SK-N-SH treated with all-trans-retinoic acid at 6 μM for 48 hours (cell line): ENCODE measurements around the gene EMX1.

Experiments used
- ZNF8 ChIP-seq: fragments of 450-650 bp; formaldehyde crosslinking; IDR thresholded peaks from 2 replicates; pipeline ENCODE4 v1.5.0; 2020; ENCODE audit warnings: mild to moderate bottlenecking, moderate library complexity
- TF ChIP-seq, protein P1 (sequence below): fragments of 250-450 bp; sonication (Bioruptor Pico); IDR thresholded peaks from 2 replicates; pipeline ENCODE4 v1.8.0; 2020; ENCODE audit warnings: mild to moderate bottlenecking, moderate library complexity, borderline replicate concordance

DNA sequence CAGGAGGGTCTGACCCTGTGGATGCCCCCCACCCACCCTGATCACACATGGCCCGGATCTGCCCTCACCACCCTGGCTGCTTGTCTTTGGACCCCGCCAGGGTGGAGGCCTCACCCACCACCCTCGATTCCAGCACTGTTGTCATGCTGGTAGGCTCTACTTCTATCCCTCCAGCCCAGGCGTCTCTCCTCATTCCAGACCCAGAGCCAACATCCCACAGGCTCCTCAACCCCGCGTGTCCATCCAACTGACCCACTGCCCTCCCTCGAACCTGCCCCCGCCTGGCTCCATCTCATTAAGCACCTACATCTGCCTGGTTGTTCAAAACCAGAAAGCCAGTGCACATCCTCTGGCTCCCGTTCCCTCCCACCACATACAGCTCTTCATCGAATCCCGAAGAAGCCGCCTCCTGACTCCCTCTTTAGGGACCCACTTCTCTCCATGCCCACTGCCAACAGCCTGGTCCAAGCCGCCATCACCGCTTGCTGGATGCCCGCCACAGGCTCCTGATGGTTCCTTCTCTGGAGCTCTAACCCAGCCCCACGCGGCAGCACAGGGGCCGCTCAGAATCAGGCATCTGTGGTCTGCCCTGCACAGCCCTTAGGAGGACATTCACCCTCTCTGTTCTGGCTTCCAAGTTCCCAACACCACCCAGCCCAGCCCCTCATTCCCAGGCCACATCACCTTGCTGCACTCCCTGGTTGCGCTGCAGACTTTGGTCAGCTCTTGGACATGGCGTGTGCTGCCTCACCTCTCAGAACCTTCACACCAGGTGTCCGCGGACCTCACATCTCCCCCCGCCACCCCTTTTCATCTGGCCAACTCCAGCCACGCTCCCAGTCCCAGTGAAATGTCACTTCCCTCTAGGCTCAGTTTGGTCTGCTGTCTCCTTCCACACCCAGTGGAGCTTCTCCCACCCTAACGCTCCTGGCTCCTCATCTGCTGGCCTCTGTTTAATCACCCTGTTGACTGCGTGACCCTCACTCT, 43.0 kb downstream of the EMX1 start:
- TF ChIP-seq, protein P1, sequence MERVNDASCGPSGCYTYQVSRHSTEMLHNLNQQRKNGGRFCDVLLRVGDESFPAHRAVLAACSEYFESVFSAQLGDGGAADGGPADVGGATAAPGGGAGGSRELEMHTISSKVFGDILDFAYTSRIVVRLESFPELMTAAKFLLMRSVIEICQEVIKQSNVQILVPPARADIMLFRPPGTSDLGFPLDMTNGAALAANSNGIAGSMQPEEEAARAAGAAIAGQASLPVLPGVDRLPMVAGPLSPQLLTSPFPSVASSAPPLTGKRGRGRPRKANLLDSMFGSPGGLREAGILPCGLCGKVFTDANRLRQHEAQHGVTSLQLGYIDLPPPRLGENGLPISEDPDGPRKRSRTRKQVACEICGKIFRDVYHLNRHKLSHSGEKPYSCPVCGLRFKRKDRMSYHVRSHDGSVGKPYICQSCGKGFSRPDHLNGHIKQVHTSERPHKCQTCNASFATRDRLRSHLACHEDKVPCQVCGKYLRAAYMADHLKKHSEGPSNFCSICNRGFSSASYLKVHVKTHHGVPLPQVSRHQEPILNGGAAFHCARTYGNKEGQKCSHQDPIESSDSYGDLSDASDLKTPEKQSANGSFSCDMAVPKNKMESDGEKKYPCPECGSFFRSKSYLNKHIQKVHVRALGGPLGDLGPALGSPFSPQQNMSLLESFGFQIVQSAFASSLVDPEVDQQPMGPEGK: no peak
- TF ChIP-seq ZNF8 (CRISPR knock-in tag): no peak
